H1 (cell line): Measurements from ENCODE around the gene POLR2H. TPM values are rescaled to one million over a fixed set of nuclear protein-coding genes. Genes with fewer than 3 reads are reported as not detected.

ENCODE experiments used
- CTCF ChIA-PET: fragments of 300-600 bp; sonication (Branson Sonifier 250); formaldehyde crosslinking; loops from one replicate; lab custom pipeline; 2021; ENCODE audit not compliant: partially characterized antibody; lab: Charles Lee
- POLR2A ChIA-PET: fragments of 300-600 bp; sonication (Branson Sonifier 250); formaldehyde crosslinking; loops from one replicate; lab custom pipeline; 2021; ENCODE audit warnings: inconsistent platforms; ENCODE audit not compliant: partially characterized antibody; lab: Charles Lee
- DNase-seq, 2 experiments: peaks; one replicate each; pipeline versions ENCODE4 v3.0.0 to v3.0.0-alpha.2; 2010 to 2022; ENCODE audit warnings: low spot score in 2 of 2, low read depth in 1 of 2, mixed read lengths in 1 of 2
- FAIRE-seq: peaks from 2 replicates; lab custom pipeline; 2011; peaks lifted over from hg19 to GRCh38; lab: Jason Lieb, UNC
- H2AFZ ChIP-seq: 2 replicates; pipeline ENCODE4 v1.8.1; 2012; ENCODE audit warnings: low read length, inconsistent platforms
- H2AK5ac ChIP-seq: 2 replicates; pipeline ENCODE4 v1.6.1; 2013; ENCODE audit warnings: low read depth, low read length
- H2BK120ac ChIP-seq: replicated peaks from 2 replicates; pipeline ENCODE3; 2013; ENCODE audit warnings: low read depth, low read length, inconsistent platforms
- H2BK12ac ChIP-seq: 2 replicates; pipeline ENCODE4 v1.6.1; 2013; ENCODE audit warnings: low read depth, low read length
- H2BK15ac ChIP-seq: 2 replicates; pipeline ENCODE4 v1.6.1; 2013; ENCODE audit warnings: low read length
- H2BK20ac ChIP-seq: 2 replicates; pipeline ENCODE4 v1.6.1; 2013; ENCODE audit warnings: low read length
- H2BK5ac ChIP-seq: 2 replicates; pipeline ENCODE4 v1.6.1; 2013; ENCODE audit warnings: low read depth, low read length
- H3K14ac ChIP-seq: 2 replicates; pipeline ENCODE4 v1.6.1; 2013; ENCODE audit warnings: inconsistent platforms; ENCODE audit not compliant: insufficient read length
- H3K18ac ChIP-seq: 2 replicates; pipeline ENCODE4 v1.6.1; 2013; ENCODE audit warnings: low read length; ENCODE audit errors: extremely low read depth
- H3K23ac ChIP-seq: 2 replicates; pipeline ENCODE4 v1.6.1; 2013; ENCODE audit warnings: inconsistent platforms; ENCODE audit not compliant: insufficient read length
- H3K23me2 ChIP-seq: 2 replicates; pipeline ENCODE4 v1.6.1; 2013; ENCODE audit warnings: low read depth, low read length
- H3K27ac ChIP-seq: 2 replicates; pipeline ENCODE4 v1.6.1; 2011; ENCODE audit warnings: low read depth, low read length, inconsistent platforms
- H3K27me3 ChIP-seq, 4 experiments: replicated peaks in 1 of 4; 1 replicate in 1 of 4; 2 replicates in 3 of 4; pipeline versions ENCODE4 v1.6.1 to v1.8.1; 2011 to 2013; ENCODE audit warnings: low read length in 3 of 4, mild to moderate bottlenecking in 3 of 4, inconsistent platforms in 2 of 4, mixed read lengths in 2 of 4, moderate library complexity in 1 of 4; ENCODE audit not compliant: control insufficient read depth in 3 of 4, insufficient read depth in 3 of 4; ENCODE audit errors: extremely low read depth in 1 of 4
- H3K36me3 ChIP-seq, 4 experiments: 2 replicates each; pipeline versions ENCODE4 v1.6.1 to v1.8.1; 2011 to 2013; ENCODE audit warnings: mild to moderate bottlenecking in 4 of 4, low read length in 3 of 4, moderate library complexity in 2 of 4, control low read depth in 1 of 4, inconsistent platforms in 1 of 4; ENCODE audit not compliant: insufficient read depth in 4 of 4, control insufficient read depth in 2 of 4
- H3K4ac ChIP-seq: replicated peaks from 2 replicates; pipeline ENCODE3; 2013; ENCODE audit warnings: low read length, low read depth, mixed read lengths, inconsistent platforms; ENCODE audit not compliant: insufficient read length
- H3K4me1 ChIP-seq, 4 experiments: replicated peaks in 1 of 4; 1 replicate in 1 of 4; 2 replicates in 3 of 4; pipeline versions ENCODE4 v1.6.1 to v1.8.1; 2011 to 2013; ENCODE audit warnings: low read length in 3 of 4, inconsistent platforms in 2 of 4, mixed read lengths in 1 of 4; ENCODE audit not compliant: insufficient read depth in 4 of 4, control insufficient read depth in 3 of 4
- H3K4me2 ChIP-seq, 2 experiments: 2 replicates each; pipeline versions ENCODE4 v1.6.1 to v1.8.1; 2011 to 2013; ENCODE audit warnings: low read depth in 2 of 2, low read length in 2 of 2, control low read depth in 1 of 2, inconsistent platforms in 1 of 2, mild to moderate bottlenecking in 1 of 2; ENCODE audit not compliant: insufficient read depth in 1 of 2
- H3K4me3 ChIP-seq, 4 experiments: fragments of 200-600, 300-600 bp in 1 of 4; sonication (generic), shearing (Covaris generic), sonication (Bioruptor Twin) in 1 of 4; 2 replicates each; pipeline versions ENCODE4 v1.5.1 to v1.8.1; 2011 to 2016; ENCODE audit warnings: low read length in 4 of 4, low read depth in 3 of 4, control low read depth in 2 of 4, inconsistent platforms in 2 of 4, mild to moderate bottlenecking in 2 of 4, mixed read lengths in 1 of 4, moderate library complexity in 1 of 4; ENCODE audit not compliant: insufficient read depth in 2 of 4; ENCODE audit errors: extremely low read depth in 1 of 4
- H3K56ac ChIP-seq: replicated peaks from 2 replicates; pipeline ENCODE3; 2013; ENCODE audit warnings: low read depth, mild to moderate bottlenecking, mixed read lengths, low read length, inconsistent platforms; ENCODE audit not compliant: insufficient read length
- H3K79me1 ChIP-seq: 2 replicates; pipeline ENCODE4 v1.6.1; 2013; ENCODE audit warnings: low read depth, low read length, control low read depth
- H3K79me2 ChIP-seq, 2 experiments: 2 replicates each; pipeline versions ENCODE4 v1.6.1 to v1.8.1; 2012 to 2013; ENCODE audit warnings: low read length in 2 of 2, mild to moderate bottlenecking in 2 of 2, inconsistent platforms in 1 of 2; ENCODE audit not compliant: insufficient read depth in 2 of 2, control insufficient read depth in 1 of 2
- H3K9ac ChIP-seq, 4 experiments: replicated peaks in 1 of 4; 1 replicate in 1 of 4; 2 replicates in 3 of 4; pipeline versions ENCODE4 v1.6.1 to v1.8.1; 2011 to 2013; ENCODE audit warnings: low read depth in 3 of 4, low read length in 3 of 4, control low read depth in 2 of 4, mild to moderate bottlenecking in 2 of 4, moderate library complexity in 2 of 4, inconsistent platforms in 1 of 4; ENCODE audit errors: extremely low read depth in 1 of 4
- H3K9me3 ChIP-seq, 2 experiments: 2 replicates each; pipeline versions ENCODE4 v1.6.1 to v1.8.1; 2012 to 2013; ENCODE audit warnings: mild to moderate bottlenecking in 2 of 2, moderate library complexity in 2 of 2, control low read depth in 1 of 2, inconsistent platforms in 1 of 2, low read depth in 1 of 2, low read length in 1 of 2, mixed read lengths in 1 of 2; ENCODE audit not compliant: insufficient read depth in 2 of 2
- H4K20me1 ChIP-seq, 2 experiments: replicated peaks in 1 of 2; 2 replicates each; pipeline versions ENCODE3 to v1.8.1; 2011 to 2013; ENCODE audit warnings: inconsistent platforms in 2 of 2, low read length in 2 of 2, mild to moderate bottlenecking in 1 of 2; ENCODE audit not compliant: insufficient read depth in 2 of 2, control insufficient read depth in 1 of 2
- H4K5ac ChIP-seq: 2 replicates; pipeline ENCODE4 v1.6.1; 2013; ENCODE audit warnings: low read length, low read depth, mixed read lengths, inconsistent platforms; ENCODE audit not compliant: insufficient read length
- H4K8ac ChIP-seq: 2 replicates; pipeline ENCODE4 v1.8.0; 2013; ENCODE audit warnings: mild to moderate bottlenecking, moderate library complexity, low read length, inconsistent platforms; ENCODE audit not compliant: insufficient read depth; ENCODE audit errors: extremely low read depth
- H4K91ac ChIP-seq: replicated peaks from 2 replicates; pipeline ENCODE3; 2013; ENCODE audit warnings: low read length, mixed read lengths, inconsistent platforms; ENCODE audit not compliant: insufficient read length
- ASH2L ChIP-seq: fragments of 200-600, 300-600 bp; sonication (generic); IDR thresholded peaks from one replicate; pipeline ENCODE4 v1.7.1; 2017; ENCODE audit warnings: low read length
- CTBP2 ChIP-seq: IDR thresholded peaks from 2 replicates; pipeline ENCODE4 v1.7.0; 2011; ENCODE audit warnings: borderline replicate concordance, mild to moderate bottlenecking, moderate library complexity, mixed read lengths, low read length; ENCODE audit not compliant: insufficient read depth, insufficient read length
- EGR1 ChIP-seq: IDR thresholded peaks from 2 replicates; pipeline ENCODE4 v1.6.1; 2011; ENCODE audit warnings: low read depth, low read length, borderline replicate concordance
- GTF2F1 ChIP-seq: IDR thresholded peaks from 2 replicates; pipeline ENCODE4 v1.6.1; 2012; ENCODE audit warnings: low read depth, low read length, improper control_type of control experiment, borderline replicate concordance
- HDAC2 ChIP-seq, 2 experiments: fragments of 300-600 bp in 1 of 2; sonication (generic) in 1 of 2; IDR thresholded peaks; 2 replicates each; pipeline ENCODE4 v1.6.1; 2011 to 2012; ENCODE audit warnings: low read depth in 2 of 2, low read length in 2 of 2, mild to moderate bottlenecking in 2 of 2, moderate library complexity in 2 of 2, borderline replicate concordance in 1 of 2, inconsistent platforms in 1 of 2
- JUND ChIP-seq: IDR thresholded peaks from 2 replicates; pipeline ENCODE4 v1.6.1; 2011; ENCODE audit warnings: mild to moderate bottlenecking, improper control_type of control experiment, low read length
- KDM4A ChIP-seq: IDR thresholded peaks from one replicate; pipeline ENCODE4 v1.7.1; 2012; ENCODE audit warnings: low read depth, mild to moderate bottlenecking, moderate library complexity, low read length, inconsistent platforms; ENCODE audit not compliant: severe bottlenecking
- NRF1 ChIP-seq: IDR thresholded peaks from 2 replicates; pipeline ENCODE4 v1.6.1; 2011; ENCODE audit warnings: mild to moderate bottlenecking, low read depth, low read length, improper control_type of control experiment
- SIN3A ChIP-seq, 2 experiments: IDR thresholded peaks in 1 of 2; conservative IDR thresholded peaks in 1 of 2; 2 replicates each; pipeline ENCODE4 v1.6.1; 2011 to 2012; ENCODE audit warnings: low read length in 2 of 2, improper control_type of control experiment in 1 of 2, low read depth in 1 of 2, mild to moderate bottlenecking in 1 of 2
- SP2 ChIP-seq: IDR thresholded peaks from 2 replicates; pipeline ENCODE4 v1.6.1; 2012; ENCODE audit warnings: mild to moderate bottlenecking, low read length, inconsistent platforms
- SP4 ChIP-seq: IDR thresholded peaks from 2 replicates; pipeline ENCODE4 v1.6.1; 2012; ENCODE audit warnings: low read length, inconsistent platforms
- TAF1 ChIP-seq: IDR thresholded peaks from 2 replicates; pipeline ENCODE4 v1.6.1; 2011; ENCODE audit warnings: mild to moderate bottlenecking, low read depth, low read length
- TEAD4 ChIP-seq: IDR thresholded peaks from 2 replicates; pipeline ENCODE4 v1.6.1; 2012; ENCODE audit warnings: low read depth, low read length, inconsistent platforms, mixed read lengths
- YY1 ChIP-seq: IDR thresholded peaks from 2 replicates; pipeline ENCODE4 v1.6.1; 2011; ENCODE audit warnings: low read depth, mild to moderate bottlenecking, low read length
- WGBS, 2 experiments: shearing (Covaris generic) in 1 of 2; methylation state at CpG; one replicate each; pipeline versions ENCODE4 v1.1.6 to v1.1.7; 2013 to 2015; ENCODE audit warnings: low lambda C conversion rate in 2 of 2, mixed read lengths in 2 of 2, inconsistent platforms in 1 of 2, low coverage in 1 of 2, missing lambda C conversion rate in 1 of 2; ENCODE audit not compliant: insufficient replicate concordance in 2 of 2, insufficient coverage in 1 of 2, insufficient read length in 1 of 2; ENCODE audit errors: extremely low coverage in 1 of 2, missing lambda C conversion rate in 1 of 2; 5-methylcytosine and 5-hydroxymethylcytosine counted together
- polyA plus RNA-seq, 7 experiments: library from polyadenylated mRNA; depleted of rRNA in 3 of 7; stranded (reverse) in 5 of 7; unstranded in 2 of 7; fragments of >200 nt in 5 of 7; fragments of 200-250 nt in 2 of 7; gene quantifications; 1 replicate in 5 of 7; 2 replicates in 1 of 7; 4 replicates in 1 of 7; pipeline versions ENCODE4 v1.2.1 to v1.2.3, GENCODE V29; 2011 to 2013; ENCODE audit warnings: missing spikeins in 2 of 7, mixed read lengths in 2 of 7
- total RNA-seq: library from RNA; stranded (reverse); fragmentation: NEBNext Ultra II Directional; extraction: Animal tissue kit (Norgen Biotek cat#: 25700); gene quantifications from 2 replicates; pipeline ENCODE4 v1.2.1, GENCODE V29; 2021

The POLR2H gene
- total and polyA plus RNA-seq, 2 of the 8 experiments (the other 6 are each of a cell fraction or from before 2014, with no cell fraction given) = 113 to 335 TPM

- Histone ChIP-seq H3K27me3 (no peaks in the 10 kb centered on the region), H2BK15ac (no peak overlapping the region), H4K5ac (no peak overlapping the region), H3K36me3 (peaks cover 25 to 55% (median 39%) of the 10 kb centered on the region in 4 experiments), H3K79me2 (peaks cover 37 to 62% of the 10 kb centered on the region in 2 experiments), H2BK5ac (no peak overlapping the region), H3K4ac (no peak overlapping the region), H3K9ac (no peak overlapping the region), H3K79me1 (peaks cover 11% of the 10 kb centered on the region), H3K23me2 (no peaks in the 10 kb centered on the region; the same call in 1 of the 2 replicates), H3K4me2 (peak overlapping the region; percentile 85 to 97; a peak in 2 of 4 replicates), H3K18ac (no peak overlapping the region), H2BK12ac (no peak overlapping the region), H2BK120ac (no peak overlapping the region), H3K27ac (no peak overlapping the region), H3K4me1 (peaks cover 3 to 9% (median 6%) of the 10 kb centered on the region in 4 experiments), H3K9me3 (no peaks in the 10 kb centered on the region), H3K14ac (no peak overlapping the region), H4K20me1 (peaks cover 34 to 40% of the 10 kb centered on the region in 2 experiments), H3K4me3 (no peak overlapping the region; a peak in 1 of 8 replicates), H4K8ac (peak overlapping the region; percentile 7; the same call in 1 of the 2 replicates), H3K56ac (no peak overlapping the region), H3K23ac (no peak overlapping the region), H2BK20ac (no peak overlapping the region), H2AK5ac (no peak overlapping the region)
- FAIRE-seq = no peak
- CTCF ChIA-PET = interaction anchor here (1.0 to 1.9 kb wide), 3 partner anchors 10 to 28 kb away, joined by 4 to 5 read pairs (median 4); no protein-coding TSS in a partner anchor
- DNase-seq = no peak
- 85% methylated on average over 5 of the region's 5 CpGs; no CpG with 5 or more reads in 1 of the 2 experiments for WGBS, 2 experiments
- POLR2A ChIA-PET = interaction anchor here (1.1 to 12.3 kb wide), 6 partner anchors 10 to 29 kb away, joined by 3 to 148 read pairs (median 24); partner anchors contain the start of gene FAM131A
- no peak for TF ChIP-seq KDM4A
- TF ChIP-seq SIN3A (conservative IDR thresholded peaks at IDR 0.05 in 1 of 2, IDR thresholded peaks at IDR 0.05 in 1 of 2; ENCODE audit: low read depth in 1 of 2, low read length in 2 of 2) = no peak
- no peak for TF ChIP-seq TAF1
- no peak for TF ChIP-seq HDAC2 (IDR thresholded peaks at IDR 0.05; ENCODE audit: borderline replicate concordance in 1 of 2, low read depth in 2 of 2, low read length in 2 of 2)
- no peak for TF ChIP-seq EGR1
- TF ChIP-seq GTF2F1 = no peak
- TF ChIP-seq ASH2L = no peak
- no peak for TF ChIP-seq TEAD4
- no peak for TF ChIP-seq NRF1
- no peak for TF ChIP-seq YY1
- no peak for TF ChIP-seq CTBP2
- no peak for TF ChIP-seq JUND
- TF ChIP-seq SP2 = no peak
- TF ChIP-seq SP4 = no peak
- TF ChIP-seq, all 59 proteins: peak for 0
- no peak overlapping the region for H2AFZ ChIP-seq
- no peak overlapping the region for H4K91ac ChIP-seq
Measured at GRCh38 chr3:184317201-184317600, 44.3 kb upstream of the POLR2H start.
